PC-3 (cell line): ENCODE measurements around the gene AGXT. TPM values are rescaled to one million over a fixed set of nuclear protein-coding genes. Genes with fewer than 3 reads are reported as not detected.

ENCODE experiments used
- ATAC-seq: fragments of 200-7000 bp; cut with Tn5 transposase; 2 replicates; pipeline ENCODE4 v1.9.1; 2020; ENCODE audit warnings: mild to moderate bottlenecking, moderate library complexity
- BruUV-seq: library from RNA; stranded (reverse); fragments of 400-500 nt; replicated peaks from 2 replicates; lab custom pipeline; 2021; lab: Mats Ljungman, UMichigan
- CTCF ChIA-PET: fragments of 300-600 bp; sonication (Branson Sonifier 250); formaldehyde crosslinking; loops from one replicate; lab custom pipeline; 2022; ENCODE audit warnings: antibody characterized with exemption; lab: Charles Lee
- POLR2A ChIA-PET: fragments of 300-600 bp; sonication (Branson Sonifier 250); formaldehyde crosslinking; loops from one replicate; lab custom pipeline; 2022; ENCODE audit warnings: antibody characterized with exemption; ENCODE audit not compliant: unreplicated experiment; lab: Charles Lee
- DNase-seq: peaks from one replicate; pipeline ENCODE4 v3.0.0-alpha.2; 2015
- H2AFZ ChIP-seq: fragments of 300-600 bp; sonication (generic); 2 replicates; pipeline ENCODE4 v1.6.0; 2016; ENCODE audit warnings: antibody characterized with exemption, low read length
- H3F3A ChIP-seq: fragments of 300-600 bp; sonication (generic); one replicate; pipeline ENCODE4 v1.6.0; 2017; ENCODE audit warnings: antibody characterized with exemption, low read length, control low read depth, mild to moderate bottlenecking; ENCODE audit not compliant: unreplicated experiment
- H3K27ac ChIP-seq: fragments of 300-600 bp; sonication (generic); 2 replicates; pipeline ENCODE4 v1.5.1; 2016; ENCODE audit warnings: mild to moderate bottlenecking, low read length
- H3K27me3 ChIP-seq: fragments of 300-600 bp; sonication (generic); 2 replicates; pipeline ENCODE4 v1.6.1; 2016; ENCODE audit warnings: low read length, mixed read lengths
- H3K36me3 ChIP-seq: fragments of 300-600 bp; sonication (generic); 2 replicates; pipeline ENCODE4 v1.6.1; 2016; ENCODE audit warnings: low read depth, mixed run types, low read length, mixed read lengths
- H3K4me1 ChIP-seq: fragments of 300-600 bp; sonication (generic); 2 replicates; pipeline ENCODE4 v1.5.1; 2016; ENCODE audit warnings: low read length; ENCODE audit not compliant: insufficient read depth
- H3K4me2 ChIP-seq: fragments of 300-600 bp; sonication (generic); 2 replicates; pipeline ENCODE4 v1.6.0; 2016; ENCODE audit warnings: low read length
- H3K4me3 ChIP-seq: fragments of 300-600 bp; sonication (generic); 2 replicates; pipeline ENCODE4 v1.5.1; 2016; ENCODE audit warnings: mild to moderate bottlenecking, low read length, mixed read lengths
- H3K79me2 ChIP-seq: fragments of 300-600 bp; sonication (generic); 2 replicates; pipeline ENCODE4 v1.6.1; 2017; ENCODE audit warnings: low read length, mixed read lengths
- H3K9ac ChIP-seq: fragments of 300-600 bp; sonication (generic); 2 replicates; pipeline ENCODE4 v1.6.0; 2016; ENCODE audit warnings: mild to moderate bottlenecking, low read length
- H3K9me2 ChIP-seq: fragments of 300-600 bp; sonication (generic); replicated peaks from 2 replicates; pipeline ENCODE4 v1.6.1; 2016; ENCODE audit warnings: mixed run types, low read length, mixed read lengths
- H3K9me3 ChIP-seq: fragments of 300-600 bp; sonication (generic); 2 replicates; pipeline ENCODE4 v1.6.1; 2016; ENCODE audit warnings: low read length, mixed read lengths
- H4K20me1 ChIP-seq: fragments of 300-600 bp; sonication (generic); 2 replicates; pipeline ENCODE4 v1.6.1; 2016; ENCODE audit warnings: low read length, mixed read lengths
- EZH2 ChIP-seq: fragments of 300-600 bp; sonication (generic); IDR thresholded peaks from one replicate; pipeline ENCODE4 v1.6.1; 2017; ENCODE audit warnings: antibody characterized with exemption, mild to moderate bottlenecking, low read length; ENCODE audit not compliant: unreplicated experiment
- EZH2phosphoT487 ChIP-seq: fragments of 300-600 bp; sonication (generic); IDR thresholded peaks from 2 replicates; pipeline ENCODE4 v1.6.1; 2018; ENCODE audit warnings: mild to moderate bottlenecking, antibody characterized with exemption, low read length, borderline replicate concordance
- intact Hi-C: fragments of 100-400 bp; cut with micrococcal nuclease; formaldehyde crosslinking; loops from 2 replicates; pipeline ENCODE4 v1.9.0; 2023
- total RNA-seq: library from RNA; depleted of rRNA; stranded (reverse); fragments of >200 nt; gene quantifications from 2 replicates; pipeline ENCODE4 v1.2.3, GENCODE V29; 2014
- TF ChIP-seq, protein P1 (sequence below): fragments of 300-600 bp; sonication (generic); conservative IDR thresholded peaks from 2 replicates; pipeline ENCODE4 v1.5.1; 2017; ENCODE audit warnings: antibody characterized with exemption, low read depth, mild to moderate bottlenecking, low read length

AGXT gene
- total RNA-seq, 1 experiment from 2014 or later: not detected

DNA sequence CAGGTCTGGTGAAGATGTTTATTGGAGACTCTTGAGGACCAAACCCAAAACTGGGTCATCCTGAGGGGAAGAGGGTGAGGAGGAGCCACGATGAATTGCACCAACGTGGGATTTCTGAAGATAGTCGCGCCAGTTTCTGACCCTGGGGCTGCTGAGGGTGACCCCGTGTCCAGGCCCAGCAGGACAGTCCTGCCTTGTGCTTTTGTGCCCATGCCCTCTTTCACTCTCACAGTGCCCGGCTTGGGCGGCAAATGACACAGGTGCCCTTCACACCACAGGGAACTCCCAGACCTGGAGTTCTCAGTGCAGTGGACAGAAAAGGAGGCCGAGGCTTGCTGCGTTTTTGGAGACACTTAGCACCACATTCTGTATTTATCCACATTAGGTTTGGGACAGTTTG lies 33.1 kb upstream of the AGXT start:
- ChIA-PET CTCF (no interaction called here), POLR2A (no interaction called here)
- no TSS peak for BruUV-seq
- Histone ChIP-seq H3K4me1 (no peaks in the 10 kb centered on the region; the same call in 1 of the 2 replicates), H3K27ac (no peak overlapping the region), H2AFZ (no peak overlapping the region), H3K9me3 (no peaks in the 10 kb centered on the region), H3K4me3 (no peak overlapping the region), H3K4me2 (no peak overlapping the region), H3K9me2 (no peaks in the 10 kb centered on the region), H3F3A (no peaks in the 10 kb centered on the region), H3K27me3 (peaks cover 19% of the 10 kb centered on the region), H4K20me1 (no peaks in the 10 kb centered on the region), H3K36me3 (no peaks in the 10 kb centered on the region), H3K79me2 (no peaks in the 10 kb centered on the region), H3K9ac (no peak overlapping the region)
- DNase-seq (no peak), ATAC-seq (no peak)
- TF ChIP-seq EZH2phosphoT487 (no peak), EZH2 (no peak)
- intact Hi-C loops: no loop called here

DNA sequence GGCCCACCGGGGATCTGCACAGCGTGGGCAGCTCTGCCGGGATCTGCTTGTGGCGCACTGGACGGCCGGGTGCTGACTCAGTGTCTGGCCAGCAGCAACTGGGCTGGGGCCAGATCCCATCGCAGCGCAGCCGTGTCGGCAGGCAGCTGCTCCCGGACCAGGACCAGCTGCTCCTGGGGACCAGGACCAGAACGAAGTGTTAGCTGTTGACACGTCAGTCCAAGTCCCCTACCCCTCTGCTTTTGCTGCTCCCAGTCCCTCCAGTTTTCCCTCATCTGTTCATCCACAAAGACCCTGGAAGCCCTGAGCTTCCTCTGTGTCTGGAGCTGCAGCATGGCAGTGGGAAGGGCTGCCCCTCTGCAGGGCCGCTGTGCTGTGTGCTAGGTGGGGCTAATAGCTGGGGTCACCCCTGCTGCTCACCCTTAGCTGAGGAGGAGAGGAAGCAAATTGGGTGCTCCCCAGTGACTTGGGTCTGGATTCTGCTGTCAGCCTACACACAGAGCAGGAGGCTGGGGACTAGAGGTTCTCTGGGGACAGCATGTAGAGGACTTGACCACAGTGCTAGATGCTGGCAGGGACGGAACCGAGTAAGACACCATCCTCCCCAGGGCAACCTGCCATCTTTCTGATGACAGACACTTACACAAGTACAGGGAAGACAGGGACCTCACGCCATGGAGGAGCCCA lies 31.7 kb upstream of the AGXT start:
- intact Hi-C loops: no loop called here
- Histone ChIP-seq H3K4me3 (no peak overlapping the region), H3K4me1 (no peaks in the 10 kb centered on the region; the same call in 1 of the 2 replicates), H3K27ac (no peak overlapping the region), H3K4me2 (no peak overlapping the region), H3K36me3 (no peaks in the 10 kb centered on the region), H3K27me3 (peaks cover 13% of the 10 kb centered on the region), H2AFZ (no peak overlapping the region), H3F3A (no peaks in the 10 kb centered on the region), H3K9me3 (no peaks in the 10 kb centered on the region), H3K79me2 (no peaks in the 10 kb centered on the region), H4K20me1 (no peaks in the 10 kb centered on the region), H3K9ac (no peak overlapping the region), H3K9me2 (no peaks in the 10 kb centered on the region)
- peak; percentile 4 for DNase-seq
- ATAC-seq: no peak
- ChIA-PET CTCF (interaction anchor here (0.5 kb wide), 1 partner anchor 269 kb away, joined by 3 read pairs; the partner anchor contains the start of gene RNPEPL1), POLR2A (no interaction called here)
- TF ChIP-seq, protein P1, sequence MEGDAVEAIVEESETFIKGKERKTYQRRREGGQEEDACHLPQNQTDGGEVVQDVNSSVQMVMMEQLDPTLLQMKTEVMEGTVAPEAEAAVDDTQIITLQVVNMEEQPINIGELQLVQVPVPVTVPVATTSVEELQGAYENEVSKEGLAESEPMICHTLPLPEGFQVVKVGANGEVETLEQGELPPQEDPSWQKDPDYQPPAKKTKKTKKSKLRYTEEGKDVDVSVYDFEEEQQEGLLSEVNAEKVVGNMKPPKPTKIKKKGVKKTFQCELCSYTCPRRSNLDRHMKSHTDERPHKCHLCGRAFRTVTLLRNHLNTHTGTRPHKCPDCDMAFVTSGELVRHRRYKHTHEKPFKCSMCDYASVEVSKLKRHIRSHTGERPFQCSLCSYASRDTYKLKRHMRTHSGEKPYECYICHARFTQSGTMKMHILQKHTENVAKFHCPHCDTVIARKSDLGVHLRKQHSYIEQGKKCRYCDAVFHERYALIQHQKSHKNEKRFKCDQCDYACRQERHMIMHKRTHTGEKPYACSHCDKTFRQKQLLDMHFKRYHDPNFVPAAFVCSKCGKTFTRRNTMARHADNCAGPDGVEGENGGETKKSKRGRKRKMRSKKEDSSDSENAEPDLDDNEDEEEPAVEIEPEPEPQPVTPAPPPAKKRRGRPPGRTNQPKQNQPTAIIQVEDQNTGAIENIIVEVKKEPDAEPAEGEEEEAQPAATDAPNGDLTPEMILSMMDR: no peak
- TF ChIP-seq EZH2: no peak
- no peak for TF ChIP-seq EZH2phosphoT487
- no TSS peak for BruUV-seq

- Histone ChIP-seq H3K36me3 (no peaks in the 10 kb centered on the region), H2AFZ (no peak overlapping the region), H3K4me3 (no peak overlapping the region), H4K20me1 (no peaks in the 10 kb centered on the region), H3K27ac (no peak overlapping the region), H3K9ac (no peak overlapping the region), H3K9me3 (no peaks in the 10 kb centered on the region), H3K9me2 (no peaks in the 10 kb centered on the region), H3K27me3 (peaks cover 13% of the 10 kb centered on the region), H3K4me2 (no peak overlapping the region), H3K4me1 (no peaks in the 10 kb centered on the region; the same call in 1 of the 2 replicates), H3K79me2 (no peaks in the 10 kb centered on the region), H3F3A (no peaks in the 10 kb centered on the region)
- ATAC-seq (no peak), DNase-seq (no peak)
- BruUV-seq: no TSS peak
- TF ChIP-seq EZH2phosphoT487: no peak
- no peak for TF ChIP-seq EZH2
- TF ChIP-seq, protein P1: no peak
- ChIA-PET POLR2A (no interaction called here), CTCF (interaction anchor here (0.5 kb wide), 1 partner anchor 269 kb away, joined by 3 read pairs; the partner anchor contains the start of gene RNPEPL1)
- intact Hi-C loops: no loop called here
Observed at GRCh38 chr2:240837621-240838020, 31.0 kb upstream of the AGXT start.
